HG03442 (cell line): ENCODE results near the gene PTPN14.
"Not testable (repeated sequence)": the region's sequence is repeated elsewhere in the genome, so short reads cannot be mapped to it uniquely, and the experiment has no call there.

ENCODE experiments used
- ATAC-seq: cut with Tn5 transposase; IDR thresholded peaks from one replicate; pipeline ENCODE4 v1.9.1; 2021; ENCODE audit warnings: mild to moderate bottlenecking, moderate library complexity; ENCODE audit not compliant: unreplicated experiment

Gene PTPN14

GRCh38 chr1:214404571-214405213, 146.7 kb downstream of the PTPN14 start:
- no peak for ATAC-seq

- no peak for ATAC-seq
Observed at GRCh38 chr1:214404154-214404553, 147.2 kb downstream of the PTPN14 start.

DNA sequence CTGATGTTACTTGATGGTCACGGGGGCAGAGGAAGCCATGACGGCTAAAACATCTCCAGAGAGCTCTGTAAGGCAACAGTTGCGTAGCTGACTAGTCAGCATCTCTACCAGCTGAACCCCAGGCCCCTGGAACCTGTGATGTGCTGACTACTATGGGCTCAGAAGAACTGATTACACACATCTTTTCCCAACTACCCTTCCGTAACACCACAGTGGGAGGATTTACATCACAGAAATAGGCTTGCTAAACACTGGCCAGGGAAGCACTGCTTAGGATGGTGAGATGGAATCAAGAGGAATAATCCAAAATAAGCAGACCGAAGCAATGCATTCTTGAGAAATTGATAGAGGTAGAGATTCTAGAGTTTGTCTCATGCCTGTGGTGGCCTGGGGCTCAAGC, 148.0 kb downstream of the PTPN14 start:
- ATAC-seq = no peak

DNA sequence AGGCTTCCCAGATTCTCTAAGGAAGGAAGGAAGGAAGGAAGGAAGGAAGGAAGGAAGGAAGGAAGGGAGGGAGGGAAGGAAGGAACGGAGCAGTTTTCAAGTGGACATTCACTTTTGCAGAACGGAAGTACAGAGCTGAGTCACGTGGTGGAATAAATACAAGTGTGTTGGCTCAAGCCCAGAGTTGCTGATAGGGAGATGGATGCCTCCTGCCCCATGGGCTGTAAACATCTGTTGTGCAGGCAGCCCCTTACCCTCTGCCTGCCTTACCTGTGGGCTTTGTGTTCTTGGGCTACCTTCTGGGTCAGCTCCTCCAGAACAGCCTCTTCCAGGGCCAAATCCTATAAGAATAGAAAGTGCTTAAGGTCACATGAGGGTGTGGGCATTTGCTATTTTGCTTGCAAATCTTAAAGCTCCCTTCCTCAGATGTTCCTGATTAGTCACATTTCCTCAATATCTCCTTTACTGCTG, 148.8 kb downstream of the PTPN14 start:
- no peak for ATAC-seq

- no peak for ATAC-seq
Observed at GRCh38 chr1:214401666-214402065, 149.7 kb downstream of the PTPN14 start.

- ATAC-seq = no peak
Observed at GRCh38 chr1:214400131-214400530, 151.3 kb downstream of the PTPN14 start.

- no peak for ATAC-seq
Observed at GRCh38 chr1:214398490-214398889, 152.9 kb downstream of the PTPN14 start.

- ATAC-seq = no peak
Observed at GRCh38 chr1:214397497-214397896, 153.9 kb downstream of the PTPN14 start.

- ATAC-seq = no peak
Observed at GRCh38 chr1:214396330-214396729, 155.1 kb downstream of the PTPN14 start.

DNA sequence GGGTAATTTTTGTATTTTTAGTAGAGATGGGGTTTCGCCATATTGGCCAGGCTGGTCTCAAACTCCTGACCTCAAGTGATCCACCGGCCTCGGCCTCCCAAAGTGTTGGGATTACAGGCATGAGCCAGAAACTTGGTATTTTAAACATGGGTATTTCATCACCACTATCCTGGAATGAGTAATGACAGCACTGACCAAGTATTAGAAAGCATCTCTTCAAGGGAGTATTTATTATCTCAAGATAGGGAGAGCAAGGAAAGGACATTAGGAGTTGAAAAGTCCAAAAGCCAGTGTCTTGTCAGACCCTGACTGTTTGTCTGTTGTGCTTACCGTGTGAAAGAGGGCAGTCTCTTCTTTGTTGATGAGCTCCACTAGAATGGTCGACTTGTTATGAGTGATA, 156.8 kb downstream of the PTPN14 start:
- not testable (repeated sequence) for ATAC-seq

DNA sequence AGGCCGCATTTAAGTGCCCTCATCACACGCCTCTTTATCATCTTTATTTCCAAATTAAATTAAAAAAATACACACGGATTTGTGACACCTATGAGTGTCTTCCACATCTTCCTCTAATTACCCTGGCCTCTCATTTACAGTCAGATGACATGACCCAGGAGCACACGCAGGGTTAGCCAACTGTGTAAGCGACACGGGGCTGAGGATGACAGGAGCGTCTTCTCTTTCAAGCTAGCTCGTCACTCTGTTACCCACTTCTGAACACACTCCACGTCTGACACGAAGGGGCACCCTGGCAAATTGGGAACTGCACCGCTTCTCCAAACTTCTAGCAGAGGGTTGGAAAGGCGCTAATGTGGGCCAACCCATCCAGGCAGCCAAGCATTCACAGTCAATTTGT, 158.3 kb downstream of the PTPN14 start:
- no peak for ATAC-seq

- no peak for ATAC-seq
Observed at GRCh38 chr1:214391873-214392645, 159.3 kb downstream of the PTPN14 start.

DNA sequence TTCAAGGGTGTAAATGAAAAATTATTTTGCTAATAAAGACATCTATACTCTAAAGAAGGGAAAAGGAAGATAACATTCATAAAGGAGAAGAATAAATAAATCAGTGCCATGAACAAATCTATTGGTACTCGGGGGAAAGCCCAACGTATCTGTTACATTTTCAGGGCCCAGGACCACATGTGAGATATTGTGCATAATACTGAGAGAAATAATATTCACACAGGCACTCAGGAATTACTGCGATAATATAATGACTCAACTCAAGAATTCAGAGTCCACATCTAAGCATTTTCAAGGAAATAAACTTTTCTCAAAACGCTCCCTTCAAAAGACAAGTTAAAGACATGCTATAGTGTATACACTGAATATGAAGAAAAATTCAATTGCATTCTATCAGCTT, 161.7 kb downstream of the PTPN14 start:
- no peak for ATAC-seq

DNA sequence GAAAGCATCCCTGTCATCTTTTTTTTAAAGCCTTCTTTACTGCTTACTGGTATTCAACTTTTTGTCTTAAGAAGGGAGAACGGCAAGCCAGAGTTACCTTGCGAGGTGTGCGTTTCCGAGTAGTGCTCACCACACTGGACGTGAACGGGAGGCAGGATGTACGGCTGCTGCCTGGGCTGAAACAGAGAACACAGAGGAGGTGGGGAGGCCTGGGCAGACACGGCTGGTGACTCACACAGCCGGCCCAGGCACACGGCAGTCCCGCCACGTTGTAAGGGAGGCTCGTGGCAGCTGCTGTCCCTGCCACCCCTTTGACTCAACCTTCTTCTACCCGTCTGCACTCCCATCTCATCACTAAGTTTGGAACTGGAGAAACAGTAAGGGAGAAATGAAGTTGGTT, 164.7 kb downstream of the PTPN14 start:
- ATAC-seq = no peak

DNA sequence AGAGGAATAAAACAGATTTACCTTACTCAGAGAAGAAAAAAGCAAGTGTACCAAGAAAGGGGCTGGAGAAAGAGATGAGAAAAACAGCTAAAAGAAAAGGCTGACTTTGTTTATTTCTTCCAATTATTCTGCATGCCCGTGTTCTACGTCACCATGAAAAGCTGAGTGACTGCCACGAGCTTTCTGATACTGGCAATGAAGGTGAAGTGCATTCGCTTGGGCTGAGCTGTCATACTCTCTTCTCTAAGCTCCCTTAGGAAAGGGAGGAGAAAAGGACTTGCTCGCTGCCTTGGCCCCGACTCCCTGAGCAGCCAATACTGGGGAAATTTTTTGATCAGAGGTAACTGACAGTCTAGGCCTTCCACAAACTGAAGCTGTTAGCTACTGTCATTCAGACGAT, 165.1 kb downstream of the PTPN14 start:
- ATAC-seq = no peak

DNA sequence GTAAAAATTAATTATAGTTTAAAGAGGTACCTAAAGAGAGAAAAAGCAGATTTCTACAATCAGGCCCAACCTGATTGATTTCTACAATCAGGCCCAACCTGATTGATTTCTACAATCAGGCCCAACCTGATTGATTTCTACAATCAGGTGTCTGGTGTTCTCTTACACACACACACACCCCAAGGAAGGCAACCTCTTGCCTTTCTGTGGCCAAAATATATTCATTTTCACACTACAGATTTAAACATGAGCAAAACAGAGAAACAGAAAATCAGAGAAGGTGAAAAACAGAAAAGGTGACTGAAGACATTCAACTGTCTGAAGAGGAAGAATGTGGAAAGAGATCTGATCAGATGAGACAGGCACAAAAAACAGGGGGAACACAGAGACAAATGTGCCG, 166.0 kb downstream of the PTPN14 start:
- no peak for ATAC-seq

DNA sequence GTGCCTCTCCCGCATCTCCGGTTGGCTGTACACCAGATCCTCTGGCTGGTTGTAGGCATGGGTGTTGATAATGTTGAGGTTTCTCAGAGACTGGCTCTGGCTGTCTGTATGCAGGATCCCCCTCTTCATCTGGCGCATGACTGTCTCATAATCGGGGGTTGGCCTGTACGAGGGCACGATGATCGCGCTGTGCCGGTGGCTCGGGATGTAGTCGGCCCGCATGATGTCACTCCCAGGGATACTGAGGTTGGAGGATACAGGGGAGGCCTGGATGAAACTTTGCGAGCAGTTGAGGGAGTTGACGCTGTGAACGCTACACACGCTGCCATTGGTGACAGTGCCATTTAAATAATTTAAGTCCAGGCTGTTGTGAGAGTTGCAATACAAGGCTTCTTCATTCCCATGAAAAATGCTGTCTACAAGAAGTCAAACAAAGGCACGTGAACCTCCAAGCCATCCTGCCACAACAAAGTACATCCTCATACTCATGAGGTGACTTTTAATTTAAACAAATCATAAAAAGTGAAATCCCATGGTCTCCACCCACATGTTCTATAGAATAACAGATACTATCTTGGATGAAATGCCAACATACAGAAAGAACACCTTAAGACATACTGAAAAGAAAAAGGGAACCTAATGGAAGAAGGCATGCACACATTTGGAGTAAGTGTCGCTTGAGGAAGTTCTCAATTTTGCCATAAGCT, 166.9 kb downstream of the PTPN14 start:
- no peak for ATAC-seq

DNA sequence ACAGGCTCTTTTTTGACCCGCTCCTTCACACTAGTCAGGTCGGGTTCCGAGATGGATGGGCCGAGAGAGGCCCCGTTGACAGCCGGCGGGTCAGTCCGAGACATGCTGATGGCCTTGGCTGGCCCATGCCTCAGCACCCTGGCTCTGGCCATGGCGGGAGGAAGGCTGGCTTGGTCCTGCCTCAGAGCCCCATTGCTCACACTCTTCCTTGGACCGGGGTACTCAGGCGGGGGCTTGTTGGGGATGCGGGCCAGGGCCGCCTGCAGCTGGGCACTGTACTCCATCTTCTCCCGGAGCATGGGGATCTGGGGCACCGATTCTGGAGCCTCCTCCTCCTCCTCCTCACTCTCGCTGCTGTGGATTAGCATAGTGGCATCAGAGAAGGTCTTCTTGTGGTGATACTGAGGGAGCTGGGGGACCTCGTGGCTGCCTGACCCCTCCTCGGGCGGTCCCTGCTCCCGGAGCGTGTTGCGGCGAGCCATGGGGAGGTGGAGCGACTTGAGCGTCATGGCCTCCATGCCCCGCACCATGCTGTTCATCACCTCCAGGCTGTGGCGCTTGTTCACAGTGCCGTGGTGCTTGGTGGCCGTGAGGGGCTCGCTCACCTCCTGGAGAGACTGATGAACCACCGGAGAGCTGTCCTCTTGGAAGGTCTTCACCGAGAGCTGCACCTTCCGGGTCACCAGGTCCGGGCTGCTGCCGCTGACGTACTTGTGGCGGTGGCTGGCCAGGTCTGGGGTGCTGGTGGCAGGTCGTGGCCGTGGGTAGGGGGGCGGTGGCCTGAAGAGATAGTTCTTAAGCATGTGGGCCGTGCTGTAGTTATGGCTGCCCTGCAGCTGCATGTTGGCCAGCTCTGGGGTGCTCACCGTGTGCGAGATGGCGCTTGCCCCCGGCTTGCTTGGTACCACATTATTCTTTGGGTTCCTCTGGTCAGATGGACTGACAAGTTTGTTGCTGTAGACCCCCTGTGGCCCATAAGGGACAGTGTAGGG, 167.7 kb downstream of the PTPN14 start:
- no peak for ATAC-seq

GRCh38 chr1:214380986-214381695, 170.3 kb downstream of the PTPN14 start:
- ATAC-seq = no peak

GRCh38 chr1:214380396-214380795, 171.0 kb downstream of the PTPN14 start:
- ATAC-seq = no peak
